ENCODE data around the gene TRPM8.

TRPM8 gene

GRCh38 chr2:234005126-234005525 is 88.0 kb downstream of the TRPM8 start:
- DNase-seq = no peak

- no peak for DNase-seq
These were observed 89.3 kb downstream of the TRPM8 start for GRCh38 chr2:234006501-234006900.

- no peak for DNase-seq
These were observed 97.3 kb downstream of the TRPM8 start for GRCh38 chr2:234014427-234014826.

- DNase-seq = no peak
These were observed 98.7 kb downstream of the TRPM8 start for GRCh38 chr2:234015861-234016260.

- DNase-seq = no peak
These were observed 102.7 kb downstream of the TRPM8 start for GRCh38 chr2:234019896-234020295.

GRCh38 chr2:234020332-234020731 is 103.2 kb downstream of the TRPM8 start:
- DNase-seq = no peak

GRCh38 chr2:234022424-234022823 is 105.3 kb downstream of the TRPM8 start:
- no peak for DNase-seq

GRCh38 chr2:234024304-234024703 is 107.1 kb downstream of the TRPM8 start:
- no peak for DNase-seq

- DNase-seq = no peak
These were observed 108.3 kb downstream of the TRPM8 start for GRCh38 chr2:234025466-234025865.

GRCh38 chr2:234025891-234026401 is 108.8 kb downstream of the TRPM8 start:
- no peak for DNase-seq

GRCh38 chr2:234026693-234027254 is 109.6 kb downstream of the TRPM8 start:
- DNase-seq = no peak

- DNase-seq = no peak
These were observed 110.5 kb downstream of the TRPM8 start for GRCh38 chr2:234027641-234028040.

- no peak for DNase-seq
These were observed 112.1 kb downstream of the TRPM8 start for GRCh38 chr2:234029150-234029733.

- no peak for DNase-seq
These were observed 114.0 kb downstream of the TRPM8 start for GRCh38 chr2:234031207-234031606.

- DNase-seq = no peak
These were observed 115.2 kb downstream of the TRPM8 start for GRCh38 chr2:234032279-234032856.

- no peak for DNase-seq
These were observed 116.0 kb downstream of the TRPM8 start for GRCh38 chr2:234033174-234033573.

GRCh38 chr2:234033885-234034284 is 116.7 kb downstream of the TRPM8 start:
- no peak for DNase-seq

GRCh38 chr2:234038076-234038802 is 121.1 kb downstream of the TRPM8 start:
- DNase-seq = no peak

GRCh38 chr2:234044157-234044556 is 127.0 kb downstream of the TRPM8 start:
- no peak for DNase-seq

GRCh38 chr2:234046521-234046920 is 129.3 kb downstream of the TRPM8 start:
- no peak for DNase-seq

- DNase-seq = no peak
These were observed 130.2 kb downstream of the TRPM8 start for GRCh38 chr2:234047361-234047760.

- DNase-seq = no peak
These were observed 130.9 kb downstream of the TRPM8 start for GRCh38 chr2:234048049-234048448.

- DNase-seq = no peak
These were observed 133.4 kb downstream of the TRPM8 start, which contains the start of gene SPP2 for GRCh38 chr2:234050455-234051135. Gene SPP2, plus strand, starts transcription at chr2:234050702. Its CDS starts 85 bp downstream, at chr2:234050787.

All from KG1 (cell line).